Myometrial cell (primary cell): ENCODE results near the gene SDHB. TPM values are rescaled to one million over a fixed set of nuclear protein-coding genes. Genes with fewer than 3 reads are reported as not detected.

Experiments
- total RNA-seq: library from RNA; depleted of rRNA; stranded (reverse); fragments of >200 nt; gene quantifications from 2 replicates; pipeline ENCODE4 v1.2.3, GENCODE V29; 2015

The SDHB gene
- 159 and 207 TPM in 2 replicates for total RNA-seq

GRCh38 chr1:17053685-17054410, at the start of gene SDHB:
TSS of gene SDHB (minus strand) at chr1:17054032. CDS start at chr1:17054019, 13 bp downstream.

GRCh38 chr1:17011439-17012307, 42.2 kb downstream of the SDHB start, which contains the start of gene ATP13A2:
TSS of gene ATP13A2 (minus strand) at chr1:17011928. CDS start at chr1:17011738, 190 bp downstream.

GRCh38 chr1:16980473-16981268, 73.2 kb downstream of the SDHB start, which contains the start of gene MFAP2:
TSS of gene MFAP2 (minus strand) at chr1:16980620. CDS start at chr1:16978273, 2,347 bp downstream.

Other genes starting within 250 kb of the SDHB start
- gene RNU1-2, start 158.1 kb downstream of the SDHB start, total RNA-seq = not detected in 2 replicates
- 8.5 and 11.0 TPM in 2 replicates for gene CROCC, start 132.1 kb downstream of the SDHB start, total RNA-seq
- 10.8 and 16.4 TPM in 2 replicates for gene MFAP2, start 73.4 kb downstream of the SDHB start, total RNA-seq
- gene ATP13A2, start 42.1 kb downstream of the SDHB start, total RNA-seq = 24.8 and 36.3 TPM in 2 replicates
- not detected in 2 replicates for gene PADI2, start 65.4 kb upstream of the SDHB start, total RNA-seq
- gene PADI1, start 151.1 kb upstream of the SDHB start, total RNA-seq = 1.9 TPM in 1 of 2 replicates, not detected in the other
- not detected in 2 replicates for gene PADI3, start 195.1 kb upstream of the SDHB start, total RNA-seq